HepG2 (cell line): Measurements from ENCODE around the gene PLAC9.

Source experiments
- CBFB ChIP-seq: sonication (generic); formaldehyde crosslinking; IDR thresholded peaks from 2 replicates; pipeline ENCODE4 v1.4.0; 2020; ENCODE audit warnings: missing genetic modification reagents
- CREM ChIP-seq, 2 experiments: sonication (generic) in 1 of 2; formaldehyde crosslinking in 1 of 2; IDR thresholded peaks; 2 replicates each; pipeline versions ENCODE4 v1.4.0 to v1.6.1; 2016 to 2020; ENCODE audit warnings: antibody characterized with exemption in 1 of 2, mild to moderate bottlenecking in 1 of 2, missing genetic modification reagents in 1 of 2
- HOXA7 ChIP-seq: sonication (generic); formaldehyde crosslinking; IDR thresholded peaks from 2 replicates; pipeline ENCODE4 v1.8.1; 2022; ENCODE audit warnings: mild to moderate bottlenecking, missing genetic modification reagents, moderate library complexity
- SUZ12 ChIP-seq: fragments of 150-350 bp; IDR thresholded peaks from 2 replicates; pipeline ENCODE4 v1.6.1; 2014; ENCODE audit warnings: low read depth, low read length
- ZNF614 ChIP-seq: IDR thresholded peaks from 2 replicates; pipeline ENCODE4 v1.6.1; 2018; ENCODE audit warnings: missing biosample characterization, missing genetic modification reagents, inconsistent platforms, borderline replicate concordance
- TF ChIP-seq, protein P1 (sequence below): sonication (generic); formaldehyde crosslinking; IDR thresholded peaks from 2 replicates; pipeline ENCODE4 v1.5.0; 2020; ENCODE audit warnings: mild to moderate bottlenecking, missing genetic modification reagents, moderate library complexity
- TF ChIP-seq, protein P2 (sequence below): sonication (generic); formaldehyde crosslinking; IDR thresholded peaks from 2 replicates; pipeline ENCODE4 v1.5.0; 2020; ENCODE audit warnings: mild to moderate bottlenecking, missing genetic modification reagents, borderline replicate concordance

DNA sequence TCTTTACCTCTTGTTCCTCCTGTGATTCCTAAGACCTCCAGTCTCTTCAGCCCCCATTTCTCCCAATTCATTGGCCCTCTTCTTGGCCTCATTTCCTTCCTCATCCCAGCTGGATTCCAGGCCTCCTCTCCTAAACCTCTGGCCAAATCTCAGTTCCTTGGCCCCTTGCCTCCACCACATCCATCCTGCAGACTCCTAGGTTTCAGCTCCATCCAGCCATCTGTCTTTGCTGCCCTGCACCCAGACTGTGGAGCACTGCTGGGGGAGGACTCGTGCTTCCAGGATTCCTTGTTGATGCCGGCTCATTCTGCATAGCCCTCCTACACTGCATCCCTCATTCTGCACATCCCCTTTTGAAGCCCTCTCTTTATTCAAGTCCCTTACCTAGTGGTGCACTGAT lies 6.7 kb downstream of the PLAC9 start:
- TF ChIP-seq, protein P1, sequence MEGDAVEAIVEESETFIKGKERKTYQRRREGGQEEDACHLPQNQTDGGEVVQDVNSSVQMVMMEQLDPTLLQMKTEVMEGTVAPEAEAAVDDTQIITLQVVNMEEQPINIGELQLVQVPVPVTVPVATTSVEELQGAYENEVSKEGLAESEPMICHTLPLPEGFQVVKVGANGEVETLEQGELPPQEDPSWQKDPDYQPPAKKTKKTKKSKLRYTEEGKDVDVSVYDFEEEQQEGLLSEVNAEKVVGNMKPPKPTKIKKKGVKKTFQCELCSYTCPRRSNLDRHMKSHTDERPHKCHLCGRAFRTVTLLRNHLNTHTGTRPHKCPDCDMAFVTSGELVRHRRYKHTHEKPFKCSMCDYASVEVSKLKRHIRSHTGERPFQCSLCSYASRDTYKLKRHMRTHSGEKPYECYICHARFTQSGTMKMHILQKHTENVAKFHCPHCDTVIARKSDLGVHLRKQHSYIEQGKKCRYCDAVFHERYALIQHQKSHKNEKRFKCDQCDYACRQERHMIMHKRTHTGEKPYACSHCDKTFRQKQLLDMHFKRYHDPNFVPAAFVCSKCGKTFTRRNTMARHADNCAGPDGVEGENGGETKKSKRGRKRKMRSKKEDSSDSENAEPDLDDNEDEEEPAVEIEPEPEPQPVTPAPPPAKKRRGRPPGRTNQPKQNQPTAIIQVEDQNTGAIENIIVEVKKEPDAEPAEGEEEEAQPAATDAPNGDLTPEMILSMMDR, result no peak
- TF ChIP-seq, protein P2, sequence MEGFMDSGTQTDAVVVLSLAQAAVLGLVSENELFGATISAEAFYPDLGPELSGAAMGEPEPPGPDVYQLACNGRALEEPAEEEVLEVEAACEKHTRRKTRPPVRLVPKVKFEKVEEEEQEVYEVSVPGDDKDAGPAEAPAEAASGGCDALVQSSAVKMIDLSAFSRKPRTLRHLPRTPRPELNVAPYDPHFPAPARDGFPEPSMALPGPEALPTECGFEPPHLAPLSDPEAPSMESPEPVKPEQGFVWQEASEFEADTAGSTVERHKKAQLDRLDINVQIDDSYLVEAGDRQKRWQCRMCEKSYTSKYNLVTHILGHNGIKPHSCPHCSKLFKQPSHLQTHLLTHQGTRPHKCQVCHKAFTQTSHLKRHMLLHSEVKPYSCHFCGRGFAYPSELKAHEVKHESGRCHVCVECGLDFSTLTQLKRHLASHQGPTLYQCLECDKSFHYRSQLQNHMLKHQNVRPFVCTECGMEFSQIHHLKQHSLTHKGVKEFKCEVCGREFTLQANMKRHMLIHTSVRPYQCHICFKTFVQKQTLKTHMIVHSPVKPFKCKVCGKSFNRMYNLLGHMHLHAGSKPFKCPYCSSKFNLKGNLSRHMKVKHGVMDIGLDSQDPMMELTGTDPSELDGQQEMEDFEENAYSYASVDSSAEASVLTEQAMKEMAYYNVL, result no peak
- TF ChIP-seq CBFB (CRISPR knock-in tag) (no peak), CREM (IDR thresholded peaks at IDR 0.05) (no peak), CREM (CRISPR knock-in tag; IDR thresholded peaks at IDR 0.05) (no peak), SUZ12 (no peak), ZNF614 (CRISPR knock-in tag) (no peak), HOXA7 (CRISPR knock-in tag) (no peak)
